A673 (cell line): ENCODE results near the gene UGT2A1. TPM values are rescaled to one million over a fixed set of nuclear protein-coding genes. Genes with fewer than 3 reads are reported as not detected.

Experiments
- Bru-seq: library from RNA; stranded (reverse); fragments of 400-500 nt; gene quantifications from one replicate; lab custom pipeline; 2021; lab: Mats Ljungman, UMichigan
- BruChase-seq, 2 experiments: library from RNA; stranded (reverse); fragments of 400-500 nt; gene quantifications; one replicate each; lab custom pipeline; 2021; lab: Mats Ljungman, UMichigan
- BruUV-seq: library from RNA; stranded (reverse); fragments of 400-500 nt; replicated peaks from 2 replicates; lab custom pipeline; 2021; lab: Mats Ljungman, UMichigan
- CTCF ChIA-PET: fragments of 300-600 bp; sonication (Branson Sonifier 250); formaldehyde crosslinking; loops from one replicate; lab custom pipeline; 2022; ENCODE audit warnings: antibody characterized with exemption; lab: Charles Lee
- POLR2A ChIA-PET: fragments of 300-600 bp; sonication (Branson Sonifier 250); formaldehyde crosslinking; loops from one replicate; lab custom pipeline; 2022; ENCODE audit warnings: antibody characterized with exemption; ENCODE audit not compliant: low non-redundant PET; lab: Charles Lee
- DNase-seq: peaks from one replicate; pipeline ENCODE4 v3.0.0-alpha.2; 2015; ENCODE audit warnings: low spot score
- H3K27ac ChIP-seq: fragments of 200-600 bp; sonication (generic); 2 replicates; pipeline ENCODE4 v1.5.1; 2016; ENCODE audit warnings: mixed run types, low read depth, mild to moderate bottlenecking, mixed read lengths, antibody characterized with exemption, low read length; ENCODE audit not compliant: poor library complexity, severe bottlenecking
- H3K27me3 ChIP-seq: fragments of 200-600 bp; sonication (generic); replicated peaks from 2 replicates; pipeline ENCODE4 v1.6.1; 2017; ENCODE audit warnings: mixed run types, low read depth, mild to moderate bottlenecking, mixed read lengths, antibody characterized with exemption, low read length; ENCODE audit not compliant: insufficient read depth, poor library complexity
- H3K36me3 ChIP-seq: fragments of 200-600 bp; sonication (generic); 2 replicates; pipeline ENCODE4 v1.6.1; 2016; ENCODE audit warnings: mixed run types, mild to moderate bottlenecking, mixed read lengths, antibody characterized with exemption, low read length; ENCODE audit not compliant: insufficient read depth, poor library complexity, severe bottlenecking
- H3K4me1 ChIP-seq: fragments of 200-600 bp; sonication (generic); 2 replicates; pipeline ENCODE4 v1.6.1; 2017; ENCODE audit warnings: mixed run types, mild to moderate bottlenecking, mixed read lengths, antibody characterized with exemption, low read length; ENCODE audit not compliant: insufficient read depth, poor library complexity, severe bottlenecking
- H3K4me3 ChIP-seq: fragments of 200-600 bp; sonication (generic); 2 replicates; pipeline ENCODE4 v1.5.1; 2016; ENCODE audit warnings: low read depth, mixed run types, mild to moderate bottlenecking, mixed read lengths, low read length; ENCODE audit not compliant: poor library complexity, severe bottlenecking
- H3K9me3 ChIP-seq: fragments of 200-600 bp; sonication (generic); 2 replicates; pipeline ENCODE4 v1.6.1; 2016; ENCODE audit warnings: mixed run types, low read depth, mild to moderate bottlenecking, mixed read lengths, antibody characterized with exemption, low read length; ENCODE audit not compliant: poor library complexity, severe bottlenecking
- EZH2 ChIP-seq: fragments of 200-600 bp; sonication (generic); IDR thresholded peaks from 2 replicates; pipeline ENCODE4 v1.6.1; 2017; ENCODE audit warnings: borderline replicate concordance, low read depth, mild to moderate bottlenecking, mixed read lengths, antibody characterized with exemption, low read length; ENCODE audit not compliant: poor library complexity, severe bottlenecking
- intact Hi-C: fragments of 100-400 bp; cut with micrococcal nuclease; formaldehyde crosslinking; loops from one replicate; pipeline ENCODE4 v1.10.0; 2022; ENCODE audit not compliant: unreplicated experiment
- long read RNA-seq: library from polyadenylated mRNA; stranded (forward); transcript quantifications from one replicate; pipeline ENCODE4 v2.0.0, GENCODE V29; 2022
- total RNA-seq: library from RNA; stranded (reverse); gene quantifications from 2 replicates; pipeline ENCODE4 v1.2.3, GENCODE V29; 2021
- TF ChIP-seq, protein P1 (sequence below): fragments of 300-800, 200-600 bp; sonication (generic); conservative IDR thresholded peaks from 2 replicates; pipeline ENCODE4 v1.5.1; 2017; ENCODE audit warnings: low read depth, mild to moderate bottlenecking, antibody characterized with exemption, low read length, moderate library complexity, mixed read lengths

Gene UGT2A1
- total RNA-seq: not detected in 2 replicates
- percentile 6 among the genes with signal in this experiment for Bru-seq, nascent RNA
- BruChase-seq, experiment 1, labeled RNA remaining after a 2-hour chase: percentile 10 among the genes with signal in this experiment
- BruChase-seq, experiment 2, labeled RNA remaining after a 6-hour chase: not detected
- long read RNA-seq: 0 reads

DNA sequence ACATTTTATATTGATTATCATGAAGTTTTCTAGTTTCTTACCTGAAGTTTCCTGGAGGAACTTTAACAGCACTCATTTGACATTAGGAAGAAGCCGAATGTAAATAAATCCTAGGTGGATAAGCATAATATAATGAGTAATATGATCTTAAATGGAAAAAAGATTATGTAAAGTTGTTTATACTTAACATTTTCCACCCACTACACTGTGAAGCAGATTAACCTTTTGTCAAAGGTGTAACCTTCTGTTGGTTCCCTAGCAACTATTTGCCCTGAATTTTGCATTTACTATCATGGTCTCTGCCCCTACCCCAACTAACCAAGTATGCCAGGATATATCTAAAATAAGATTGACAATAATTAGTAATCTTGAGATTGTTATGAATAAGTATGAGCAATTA is at the start of gene UGT2A1:
UGT2A1 (minus strand) TSS at position 101 of the 400 bp plus-strand sequence. CDS start 5,603 bp downstream, outside the sequence.
- ChIA-PET CTCF (no interaction called here), POLR2A (no interaction called here)
- H3K9me3 ChIP-seq: no peaks in the 10 kb centered on the region
- no peak within 1 kb of the TSS for H3K27ac ChIP-seq
- no peaks in the 10 kb centered on the region for H3K4me1 ChIP-seq
- no peaks in the 10 kb centered on the region for H3K27me3 ChIP-seq
- TF ChIP-seq EZH2: no peak
- TF ChIP-seq, protein P1, sequence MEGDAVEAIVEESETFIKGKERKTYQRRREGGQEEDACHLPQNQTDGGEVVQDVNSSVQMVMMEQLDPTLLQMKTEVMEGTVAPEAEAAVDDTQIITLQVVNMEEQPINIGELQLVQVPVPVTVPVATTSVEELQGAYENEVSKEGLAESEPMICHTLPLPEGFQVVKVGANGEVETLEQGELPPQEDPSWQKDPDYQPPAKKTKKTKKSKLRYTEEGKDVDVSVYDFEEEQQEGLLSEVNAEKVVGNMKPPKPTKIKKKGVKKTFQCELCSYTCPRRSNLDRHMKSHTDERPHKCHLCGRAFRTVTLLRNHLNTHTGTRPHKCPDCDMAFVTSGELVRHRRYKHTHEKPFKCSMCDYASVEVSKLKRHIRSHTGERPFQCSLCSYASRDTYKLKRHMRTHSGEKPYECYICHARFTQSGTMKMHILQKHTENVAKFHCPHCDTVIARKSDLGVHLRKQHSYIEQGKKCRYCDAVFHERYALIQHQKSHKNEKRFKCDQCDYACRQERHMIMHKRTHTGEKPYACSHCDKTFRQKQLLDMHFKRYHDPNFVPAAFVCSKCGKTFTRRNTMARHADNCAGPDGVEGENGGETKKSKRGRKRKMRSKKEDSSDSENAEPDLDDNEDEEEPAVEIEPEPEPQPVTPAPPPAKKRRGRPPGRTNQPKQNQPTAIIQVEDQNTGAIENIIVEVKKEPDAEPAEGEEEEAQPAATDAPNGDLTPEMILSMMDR: no peak
- no peaks in the 10 kb centered on the region for H3K36me3 ChIP-seq
- no peak for DNase-seq
- no peak within 1 kb of the TSS for H3K4me3 ChIP-seq
- intact Hi-C loops: no loop called here
- no TSS peak for BruUV-seq

DNA sequence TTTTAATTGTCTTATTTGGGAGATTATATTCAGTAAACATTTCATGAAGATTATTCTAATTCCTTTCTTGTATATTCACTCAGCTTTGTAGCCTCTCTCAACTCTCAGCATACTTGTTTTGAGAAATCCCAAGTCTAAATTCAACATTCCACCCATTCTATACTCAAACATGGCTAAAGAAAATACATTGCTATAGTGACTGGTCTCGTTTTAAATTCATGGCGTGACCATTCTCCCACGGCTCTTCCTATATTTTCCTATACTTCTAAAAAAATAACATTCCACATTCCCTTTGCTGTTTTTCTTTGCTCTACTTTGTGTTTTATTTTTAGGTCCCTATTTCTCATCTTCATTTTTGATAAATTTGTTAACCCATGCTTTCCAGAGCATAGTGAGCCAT is 49.2 kb upstream of the UGT2A1 start:
- TF ChIP-seq EZH2: no peak
- TF ChIP-seq, protein P1: no peak
- BruUV-seq: no TSS peak
- CTCF ChIA-PET: interaction anchor here (0.6 kb wide), 1 partner anchor 128 kb away, joined by 3 read pairs; no protein-coding TSS in a partner anchor
- intact Hi-C loops: no loop called here
- DNase-seq: no peak
- no peak overlapping the region for H3K4me3 ChIP-seq
- no peak overlapping the region for H3K27ac ChIP-seq
- H3K36me3 ChIP-seq: no peaks in the 10 kb centered on the region
- no peaks in the 10 kb centered on the region for H3K9me3 ChIP-seq
- no peaks in the 10 kb centered on the region for H3K27me3 ChIP-seq
- POLR2A ChIA-PET: interaction anchor here (0.6 kb wide), 1 partner anchor 73 kb away, joined by 3 read pairs; no protein-coding TSS in a partner anchor
- no peaks in the 10 kb centered on the region for H3K4me1 ChIP-seq

DNA sequence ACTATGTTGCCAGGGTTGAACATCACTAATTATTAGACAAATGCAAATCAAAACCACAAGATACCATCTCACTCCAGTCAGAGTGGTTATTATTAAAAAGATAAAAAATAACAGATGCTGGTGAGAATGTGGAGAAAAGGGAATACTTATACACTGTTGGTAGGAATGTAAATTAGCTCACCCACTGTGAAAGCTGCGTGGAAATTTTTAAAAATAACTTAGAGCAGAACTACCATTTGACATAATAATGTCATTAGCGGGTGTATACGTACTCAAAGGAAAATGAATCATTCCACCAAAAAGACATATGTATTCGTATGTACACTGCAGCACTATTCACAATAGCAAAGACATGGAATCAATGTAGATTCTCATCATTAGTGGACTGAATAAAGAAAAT is 48.6 kb upstream of the UGT2A1 start:
- no peak overlapping the region for H3K27ac ChIP-seq
- DNase-seq: no peak
- H3K9me3 ChIP-seq: no peaks in the 10 kb centered on the region
- H3K27me3 ChIP-seq: no peaks in the 10 kb centered on the region
- POLR2A ChIA-PET: interaction anchor here (0.6 kb wide), 1 partner anchor 73 kb away, joined by 3 read pairs; no protein-coding TSS in a partner anchor
- intact Hi-C loops: no loop called here
- no peaks in the 10 kb centered on the region for H3K4me1 ChIP-seq
- H3K4me3 ChIP-seq: no peak overlapping the region
- BruUV-seq: no TSS peak
- no peaks in the 10 kb centered on the region for H3K36me3 ChIP-seq
- CTCF ChIA-PET: no interaction called here
- TF ChIP-seq EZH2: no peak
